ENCODE measurements around the gene RFLNA.
A peak's percentile ranks its signal among the peaks of the same experiment; 100 is the strongest.

Gene RFLNA

DNA sequence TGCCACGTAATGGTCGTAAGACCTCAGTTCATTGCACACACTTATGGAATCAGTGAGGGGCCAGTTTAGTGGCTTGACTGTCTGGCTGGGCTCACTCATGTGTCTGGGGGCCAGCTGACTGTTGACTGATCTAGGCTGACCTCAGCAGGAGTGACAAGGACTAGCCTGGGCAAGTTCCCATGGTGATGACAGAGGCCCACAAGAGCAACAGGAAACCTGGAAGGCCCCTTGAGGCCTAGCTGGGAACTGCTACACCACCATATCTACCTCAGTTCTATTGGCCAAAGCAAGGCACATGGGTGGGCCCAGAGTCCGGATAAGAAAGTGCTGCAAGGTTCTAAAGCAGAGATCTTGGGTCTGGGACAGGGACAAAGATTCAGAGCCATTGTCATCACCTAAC is 21.3 kb upstream of the RFLNA start:
- TF ChIP-seq MYC (IDR thresholded peaks at IDR 0.05; ENCODE audit: low read depth, low read length): peak; percentile 76
- TF ChIP-seq, protein P1, sequence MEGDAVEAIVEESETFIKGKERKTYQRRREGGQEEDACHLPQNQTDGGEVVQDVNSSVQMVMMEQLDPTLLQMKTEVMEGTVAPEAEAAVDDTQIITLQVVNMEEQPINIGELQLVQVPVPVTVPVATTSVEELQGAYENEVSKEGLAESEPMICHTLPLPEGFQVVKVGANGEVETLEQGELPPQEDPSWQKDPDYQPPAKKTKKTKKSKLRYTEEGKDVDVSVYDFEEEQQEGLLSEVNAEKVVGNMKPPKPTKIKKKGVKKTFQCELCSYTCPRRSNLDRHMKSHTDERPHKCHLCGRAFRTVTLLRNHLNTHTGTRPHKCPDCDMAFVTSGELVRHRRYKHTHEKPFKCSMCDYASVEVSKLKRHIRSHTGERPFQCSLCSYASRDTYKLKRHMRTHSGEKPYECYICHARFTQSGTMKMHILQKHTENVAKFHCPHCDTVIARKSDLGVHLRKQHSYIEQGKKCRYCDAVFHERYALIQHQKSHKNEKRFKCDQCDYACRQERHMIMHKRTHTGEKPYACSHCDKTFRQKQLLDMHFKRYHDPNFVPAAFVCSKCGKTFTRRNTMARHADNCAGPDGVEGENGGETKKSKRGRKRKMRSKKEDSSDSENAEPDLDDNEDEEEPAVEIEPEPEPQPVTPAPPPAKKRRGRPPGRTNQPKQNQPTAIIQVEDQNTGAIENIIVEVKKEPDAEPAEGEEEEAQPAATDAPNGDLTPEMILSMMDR (IDR thresholded peaks at IDR 0.05; ENCODE audit: low read depth, low read length): peak; percentile 67
- TF ChIP-seq POLR2A (IDR thresholded peaks at IDR 0.05; ENCODE audit: extremely low read depth, insufficient read length): no peak
- TF ChIP-seq, protein P2, sequence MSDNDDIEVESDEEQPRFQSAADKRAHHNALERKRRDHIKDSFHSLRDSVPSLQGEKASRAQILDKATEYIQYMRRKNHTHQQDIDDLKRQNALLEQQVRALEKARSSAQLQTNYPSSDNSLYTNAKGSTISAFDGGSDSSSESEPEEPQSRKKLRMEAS (IDR thresholded peaks at IDR 0.05; ENCODE audit: low read depth, low read length): peak; percentile 79
- peak; percentile 91 for DNase-seq (ENCODE audit: low read depth)
- H3K4me3 ChIP-seq (ENCODE audit: low read depth, low read length): no peak overlapping the region

DNA sequence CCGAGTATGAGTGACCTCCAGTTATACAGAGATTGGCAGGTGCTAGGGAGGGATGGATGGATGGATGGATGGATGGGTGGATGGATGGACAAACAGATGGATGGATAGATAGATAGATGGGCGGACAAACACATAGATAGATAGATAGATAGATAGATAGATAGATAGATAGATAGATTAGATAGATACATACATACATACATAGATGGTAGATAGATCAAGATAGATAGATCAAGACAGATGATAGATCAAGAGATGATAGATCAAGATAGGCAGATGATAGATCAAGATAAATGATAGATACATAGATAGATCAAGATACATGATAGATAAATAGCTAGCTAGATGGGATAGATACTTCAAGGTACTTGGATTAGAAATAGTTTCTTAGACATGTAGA is 18.6 kb upstream of the RFLNA start:
- no peak for DNase-seq (ENCODE audit: low read depth)
- H3K4me3 ChIP-seq (ENCODE audit: low read depth, low read length): no peak overlapping the region
- no peak for TF ChIP-seq MYC (IDR thresholded peaks at IDR 0.05; ENCODE audit: low read depth, low read length)
- TF ChIP-seq, protein P2 (IDR thresholded peaks at IDR 0.05; ENCODE audit: low read depth, low read length): no peak
- TF ChIP-seq POLR2A (IDR thresholded peaks at IDR 0.05; ENCODE audit: extremely low read depth, insufficient read length): no peak
- TF ChIP-seq, protein P1 (IDR thresholded peaks at IDR 0.05; ENCODE audit: low read depth, low read length): no peak

DNA sequence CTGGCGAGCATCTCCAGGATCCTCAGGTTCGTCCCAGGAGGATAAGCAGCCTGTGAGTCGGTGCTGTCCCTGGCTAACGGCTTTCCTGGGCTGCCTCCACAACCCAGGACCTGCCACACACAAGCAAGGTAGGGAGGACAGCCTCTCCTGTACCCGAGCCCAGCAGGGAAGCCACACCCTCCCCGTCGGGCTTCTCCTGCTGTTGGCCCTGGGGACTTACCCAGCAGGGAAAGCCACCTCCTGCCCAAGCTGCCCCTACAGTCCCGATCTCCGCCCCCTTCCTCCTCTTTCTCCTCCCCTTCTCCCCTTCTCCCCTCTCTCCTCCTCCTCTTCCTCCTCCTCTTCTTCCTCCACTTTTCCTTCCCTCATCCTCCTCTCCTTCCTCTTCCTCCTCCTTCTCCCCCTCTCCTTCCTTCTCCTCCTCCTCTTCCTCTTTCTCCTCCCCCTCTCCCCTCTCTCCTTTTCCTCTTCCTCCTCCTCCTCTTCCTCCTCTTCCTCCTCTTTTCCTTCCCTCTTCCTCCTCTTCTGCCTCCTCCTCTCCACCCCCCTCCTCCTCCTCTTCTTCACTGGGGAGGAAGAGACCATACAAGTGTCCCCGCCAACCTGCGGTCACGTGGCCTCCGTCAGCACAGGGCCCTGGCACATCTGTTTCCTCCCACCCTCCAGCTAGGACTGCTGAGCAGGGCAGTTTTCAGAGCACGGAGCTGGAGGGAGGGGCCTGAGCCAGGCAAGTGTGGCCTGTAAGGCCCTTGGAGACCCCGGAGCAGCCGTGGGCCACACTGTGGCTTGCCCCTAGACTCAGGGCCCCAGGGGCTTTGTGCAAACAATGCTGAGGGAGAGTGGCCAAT is 17.3 kb upstream of the RFLNA start:
- peak; percentile 43 for DNase-seq (ENCODE audit: low read depth)
- TF ChIP-seq, protein P2 (IDR thresholded peaks at IDR 0.05; ENCODE audit: low read depth, low read length): peak; percentile 54
- TF ChIP-seq, protein P1 (IDR thresholded peaks at IDR 0.05; ENCODE audit: low read depth, low read length): no peak
- H3K4me3 ChIP-seq (ENCODE audit: low read depth, low read length): no peak overlapping the region

DNA sequence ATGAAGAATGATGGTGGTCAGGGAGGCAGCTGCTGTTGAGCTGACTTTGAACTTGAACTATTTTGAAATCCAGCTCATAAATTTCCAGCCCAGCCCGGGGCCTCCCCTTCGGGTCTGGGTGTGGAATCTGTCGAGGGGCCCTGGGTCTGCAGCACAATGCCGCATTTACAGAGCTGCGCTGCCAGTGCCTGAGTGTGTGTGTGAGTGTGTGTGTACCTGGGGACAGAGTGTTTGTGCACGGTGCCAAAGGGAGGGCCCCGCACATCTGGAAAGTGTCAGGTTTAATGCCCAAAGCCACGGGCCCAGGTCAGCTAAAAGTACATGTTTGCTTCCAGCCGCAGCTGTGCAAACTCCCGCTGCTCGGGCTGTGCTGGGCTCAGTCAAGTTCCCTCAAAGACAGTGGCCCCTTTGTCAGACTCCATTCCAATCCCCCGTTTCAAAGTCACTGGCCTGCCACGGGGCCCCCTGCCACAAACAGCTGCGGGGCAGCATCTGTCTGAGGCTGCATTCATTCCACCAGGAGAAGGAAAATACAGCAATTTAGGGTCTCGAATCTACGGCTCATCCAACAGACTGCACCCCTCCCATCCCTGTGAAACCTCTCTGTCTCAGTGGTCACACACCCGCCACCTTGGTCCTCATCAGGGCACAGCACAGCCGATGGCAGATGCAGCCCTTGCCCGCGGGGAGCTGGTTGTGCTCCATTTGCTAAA is 16.3 kb upstream of the RFLNA start:
- TF ChIP-seq, protein P1 (IDR thresholded peaks at IDR 0.05; ENCODE audit: low read depth, low read length): no peak
- TF ChIP-seq, protein P2 (IDR thresholded peaks at IDR 0.05; ENCODE audit: low read depth, low read length): no peak
- TF ChIP-seq MYC (IDR thresholded peaks at IDR 0.05; ENCODE audit: low read depth, low read length) (no peak), POLR2A (IDR thresholded peaks at IDR 0.05; ENCODE audit: extremely low read depth, insufficient read length) (no peak)
- DNase-seq (ENCODE audit: low read depth): no peak
- H3K4me3 ChIP-seq (ENCODE audit: low read depth, low read length): no peak overlapping the region

DNA sequence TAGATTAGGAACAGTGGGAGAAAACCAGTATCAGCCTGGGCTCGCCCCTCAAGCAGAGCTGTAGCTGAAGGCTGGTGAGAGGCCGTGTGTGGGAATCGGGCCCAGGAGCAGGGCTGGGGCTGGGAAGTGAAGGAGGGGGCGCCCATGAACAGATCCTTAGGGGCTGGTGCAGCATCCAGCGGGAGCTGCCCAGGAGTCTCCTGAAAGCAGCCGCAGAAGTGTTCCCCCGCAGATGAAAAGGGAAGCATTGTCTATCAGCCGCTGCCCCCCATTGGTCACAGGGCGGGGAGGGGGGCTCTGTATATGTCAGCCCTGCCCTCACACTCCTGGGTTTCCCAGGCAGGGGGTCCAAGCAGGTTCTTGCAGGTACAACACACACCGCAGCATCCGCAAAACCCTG is 15.6 kb upstream of the RFLNA start:
- TF ChIP-seq POLR2A (IDR thresholded peaks at IDR 0.05; ENCODE audit: extremely low read depth, insufficient read length) (no peak), MYC (IDR thresholded peaks at IDR 0.05; ENCODE audit: low read depth, low read length) (no peak)
- TF ChIP-seq, protein P2 (IDR thresholded peaks at IDR 0.05; ENCODE audit: low read depth, low read length): no peak
- TF ChIP-seq, protein P1 (IDR thresholded peaks at IDR 0.05; ENCODE audit: low read depth, low read length): no peak
- no peak for DNase-seq (ENCODE audit: low read depth)
- H3K4me3 ChIP-seq (ENCODE audit: low read depth, low read length): no peak overlapping the region

Data from NB4 (cell line).